ENCODE data around the gene KCNQ2. TPM values are rescaled to one million over a fixed set of nuclear protein-coding genes. Genes with fewer than 3 reads are reported as not detected.

KCNQ2 gene
- total and polyA plus RNA-seq, 2 experiments from 2014 or later, result 68.5 to 92.4 TPM

GRCh38 chr20:63483834-63484233, 11.4 kb upstream of the KCNQ2 start:
- Mint-ChIP-seq H3K9me3 (peaks cover 3% of the 10 kb centered on the region; the same call in 1 of the 3 replicates), H3K27ac (no peak overlapping the region), H3K4me3 (no peak overlapping the region), H3K27me3 (ENCODE audit: insufficient read depth, low read depth, poor library complexity) (peaks cover 26% of the 10 kb centered on the region), H3K36me3 (ENCODE audit: low read depth) (peaks cover 3% of the 10 kb centered on the region; the same call in 1 of the 3 replicates), H3K4me1 (peaks cover 29% of the 10 kb centered on the region)
- Histone ChIP-seq H3F3A (replicated peaks; ENCODE audit: low read depth) (no peaks in the 10 kb centered on the region), H3K4me3 (no peak overlapping the region), H3K27me3 (ENCODE audit: insufficient read depth) (peaks cover 15% of the 10 kb centered on the region), H3K4me1 (ENCODE audit: insufficient read depth) (peaks cover 7% of the 10 kb centered on the region; the same call in 1 of the 2 replicates), H2AFZ (no peak overlapping the region), H3K27ac (ENCODE audit: low read depth) (no peak overlapping the region), H3K36me3 (ENCODE audit: insufficient read depth) (no peaks in the 10 kb centered on the region), H3K79me2 (replicated peaks; ENCODE audit: insufficient read depth) (no peaks in the 10 kb centered on the region), H3K9me2 (ENCODE audit: insufficient read depth) (no peaks in the 10 kb centered on the region), H4K20me1 (replicated peaks; ENCODE audit: insufficient read depth) (no peaks in the 10 kb centered on the region), H3K4me2 (no peak overlapping the region)
- peak; percentile 27 for ATAC-seq
- DNase-seq (ENCODE audit: low spot score), result peak; percentile 71
- TF ChIP-seq ZNF114 (CRISPR knock-in tag; IDR thresholded peaks at IDR 0.05) (no peak), ZNF462 (CRISPR knock-in tag; IDR thresholded peaks at IDR 0.05) (no peak), CTCF (conservative IDR thresholded peaks at IDR 0.05; ENCODE audit: low read depth in 2 of 2) (peak; percentile 25 to 85; a peak in 3 of 4 replicates)

All from GM23338 (cell line).